Nephron (organoid): Measurements from ENCODE around the gene RFT1.

Experiments
- H3K27ac Mint-ChIP-seq, 3 experiments: 2 replicates each; pipeline ENCODE4 v1.8.0; 2020; ENCODE audit warnings: mixed read lengths in 3 of 3, mild to moderate bottlenecking in 2 of 3, moderate library complexity in 1 of 3
- H3K27me3 Mint-ChIP-seq: 2 replicates; pipeline ENCODE4 v1.8.0; 2021; ENCODE audit warnings: low read depth, mild to moderate bottlenecking, moderate library complexity, mixed read lengths
- H3K36me3 Mint-ChIP-seq: 2 replicates; pipeline ENCODE4 v1.8.0; 2020; ENCODE audit warnings: low read depth, mixed read lengths
- H3K4me1 Mint-ChIP-seq: 2 replicates; pipeline ENCODE4 v1.8.0; 2020; ENCODE audit warnings: mixed read lengths
- H3K4me3 Mint-ChIP-seq, 3 experiments: 2 replicates each; pipeline ENCODE4 v1.8.0; 2020; ENCODE audit warnings: mild to moderate bottlenecking in 3 of 3, mixed read lengths in 3 of 3, moderate library complexity in 2 of 3
- H3K9me3 Mint-ChIP-seq: 2 replicates; pipeline ENCODE4 v1.8.0; 2020; ENCODE audit warnings: mixed read lengths
- TF ChIP-seq, protein P1 (sequence below), 3 experiments: fragments of 200-600 bp; sonication (generic); IDR thresholded peaks; one replicate each; pipeline ENCODE4 v1.5.0; 2021; ENCODE audit warnings: antibody characterized with exemption in 3 of 3; ENCODE audit not compliant: unreplicated experiment in 3 of 3

Gene RFT1

DNA sequence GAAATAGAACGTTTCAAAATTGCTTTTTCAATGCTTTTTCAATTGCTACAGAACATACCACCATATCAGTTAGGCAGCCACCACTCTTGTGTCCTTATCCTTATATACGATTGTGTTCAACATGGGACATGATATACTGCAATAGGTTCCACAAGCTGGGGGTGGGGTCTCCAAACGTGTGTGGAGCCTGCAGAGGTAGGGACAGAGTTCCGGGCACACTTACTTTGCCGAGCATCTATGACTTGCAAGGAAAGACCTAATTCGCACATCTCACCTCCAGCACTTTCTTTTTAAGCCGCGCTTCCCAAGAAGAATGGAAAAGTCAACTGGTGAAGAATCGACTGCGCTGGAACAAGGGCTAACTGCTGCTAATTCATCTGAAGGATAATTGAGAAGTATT lies 44.8 kb downstream of the RFT1 start:
- Mint-ChIP-seq H3K27ac (no peak overlapping the region), H3K4me1 (no peaks in the 10 kb centered on the region), H3K36me3 (peaks cover 18% of the 10 kb centered on the region), H3K27me3 (peaks cover 8% of the 10 kb centered on the region), H3K4me3 (no peak overlapping the region), H3K9me3 (no peaks in the 10 kb centered on the region)
- TF ChIP-seq, protein P1, sequence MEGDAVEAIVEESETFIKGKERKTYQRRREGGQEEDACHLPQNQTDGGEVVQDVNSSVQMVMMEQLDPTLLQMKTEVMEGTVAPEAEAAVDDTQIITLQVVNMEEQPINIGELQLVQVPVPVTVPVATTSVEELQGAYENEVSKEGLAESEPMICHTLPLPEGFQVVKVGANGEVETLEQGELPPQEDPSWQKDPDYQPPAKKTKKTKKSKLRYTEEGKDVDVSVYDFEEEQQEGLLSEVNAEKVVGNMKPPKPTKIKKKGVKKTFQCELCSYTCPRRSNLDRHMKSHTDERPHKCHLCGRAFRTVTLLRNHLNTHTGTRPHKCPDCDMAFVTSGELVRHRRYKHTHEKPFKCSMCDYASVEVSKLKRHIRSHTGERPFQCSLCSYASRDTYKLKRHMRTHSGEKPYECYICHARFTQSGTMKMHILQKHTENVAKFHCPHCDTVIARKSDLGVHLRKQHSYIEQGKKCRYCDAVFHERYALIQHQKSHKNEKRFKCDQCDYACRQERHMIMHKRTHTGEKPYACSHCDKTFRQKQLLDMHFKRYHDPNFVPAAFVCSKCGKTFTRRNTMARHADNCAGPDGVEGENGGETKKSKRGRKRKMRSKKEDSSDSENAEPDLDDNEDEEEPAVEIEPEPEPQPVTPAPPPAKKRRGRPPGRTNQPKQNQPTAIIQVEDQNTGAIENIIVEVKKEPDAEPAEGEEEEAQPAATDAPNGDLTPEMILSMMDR (IDR thresholded peaks at IDR 0.05; ENCODE audit: unreplicated experiment in 3 of 3): no peak

DNA sequence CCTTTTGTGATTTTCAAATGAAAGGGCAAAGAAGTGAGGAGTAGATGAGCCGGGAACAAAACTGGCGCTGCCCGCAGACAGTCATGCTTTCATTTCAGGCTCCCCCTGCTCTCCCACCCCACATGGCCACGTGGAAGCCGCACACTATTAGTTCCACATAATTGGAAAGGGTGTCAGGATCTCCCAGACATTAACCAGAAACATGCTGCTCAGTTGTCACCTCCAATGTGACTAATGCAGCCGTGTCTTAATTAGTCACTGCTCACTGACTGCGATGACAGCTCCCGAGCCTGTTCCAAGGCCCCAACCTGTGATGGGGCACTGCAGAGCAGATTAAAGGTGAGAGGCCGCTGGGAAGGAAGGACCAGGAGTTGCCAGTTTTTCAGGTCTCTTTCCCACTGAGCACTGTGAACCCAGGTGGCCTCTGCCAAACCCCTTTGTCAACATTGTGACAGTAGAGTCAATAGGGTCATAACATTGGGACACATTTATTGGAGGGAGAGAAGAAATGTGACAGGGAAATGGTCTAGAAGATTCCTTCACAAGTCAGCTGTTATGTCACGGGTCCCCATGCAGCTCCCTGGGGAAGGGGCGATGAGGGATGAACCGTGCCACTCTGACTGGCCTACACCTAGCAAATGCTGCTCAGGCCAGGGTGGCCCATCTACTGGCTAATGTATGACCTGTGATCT lies 45.8 kb downstream of the RFT1 start:
- H3K27ac Mint-ChIP-seq: no peak overlapping the region
- H3K9me3 Mint-ChIP-seq: no peaks in the 10 kb centered on the region
- no peaks in the 10 kb centered on the region for H3K4me1 Mint-ChIP-seq
- peaks cover 8% of the 10 kb centered on the region for H3K27me3 Mint-ChIP-seq
- TF ChIP-seq, protein P1 (IDR thresholded peaks at IDR 0.05; ENCODE audit: unreplicated experiment in 3 of 3): no peak
- no peak overlapping the region for H3K4me3 Mint-ChIP-seq
- peaks cover 10% of the 10 kb centered on the region for H3K36me3 Mint-ChIP-seq

DNA sequence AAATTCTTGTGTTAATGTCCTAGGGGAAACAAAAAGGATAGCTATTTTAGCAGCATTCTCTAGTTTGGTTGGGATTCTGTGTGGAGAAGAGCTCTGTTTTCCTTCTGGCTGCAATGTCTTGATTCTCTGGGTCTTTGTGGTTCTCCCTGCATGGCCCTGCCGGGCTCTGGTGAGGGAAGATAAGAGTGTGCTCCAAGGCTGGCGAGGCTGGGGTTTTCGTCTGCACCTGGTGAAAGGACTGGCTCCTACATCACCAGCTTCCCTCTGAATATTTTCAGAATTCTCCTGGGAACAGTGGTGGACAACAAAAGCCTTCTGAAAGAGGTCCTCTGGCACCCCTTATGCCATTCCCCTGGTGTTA lies 46.3 kb downstream of the RFT1 start:
- no peaks in the 10 kb centered on the region for H3K9me3 Mint-ChIP-seq
- H3K27me3 Mint-ChIP-seq: peaks cover 8% of the 10 kb centered on the region
- H3K27ac Mint-ChIP-seq: no peak overlapping the region
- H3K36me3 Mint-ChIP-seq: peaks cover 10% of the 10 kb centered on the region
- no peaks in the 10 kb centered on the region for H3K4me1 Mint-ChIP-seq
- H3K4me3 Mint-ChIP-seq: no peak overlapping the region
- TF ChIP-seq, protein P1 (IDR thresholded peaks at IDR 0.05; ENCODE audit: unreplicated experiment in 3 of 3): no peak

DNA sequence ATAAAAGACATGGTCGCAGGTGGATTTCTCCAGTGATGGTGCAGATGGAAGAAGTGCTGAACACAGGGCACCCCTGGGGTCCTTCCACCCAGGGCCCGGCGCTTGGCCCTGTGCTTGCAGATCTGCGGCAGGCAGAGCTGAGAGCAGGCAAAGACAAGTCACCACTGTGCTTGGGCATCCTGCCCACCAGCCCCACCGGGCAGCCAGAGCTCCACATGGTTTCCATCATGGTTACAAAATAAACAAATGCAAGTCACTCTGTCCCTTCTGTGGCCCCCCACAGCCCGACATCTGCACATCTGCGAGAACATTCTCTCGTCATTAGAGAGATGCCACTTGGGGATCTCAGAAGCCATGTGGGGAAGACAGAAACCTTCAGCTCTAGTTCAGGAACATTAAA lies 46.7 kb downstream of the RFT1 start:
- Mint-ChIP-seq H3K9me3 (no peaks in the 10 kb centered on the region), H3K27me3 (peaks cover 8% of the 10 kb centered on the region), H3K36me3 (peaks cover 10% of the 10 kb centered on the region), H3K4me1 (no peaks in the 10 kb centered on the region), H3K27ac (no peak overlapping the region), H3K4me3 (no peak overlapping the region)
- TF ChIP-seq, protein P1 (IDR thresholded peaks at IDR 0.05; ENCODE audit: unreplicated experiment in 3 of 3): no peak

DNA sequence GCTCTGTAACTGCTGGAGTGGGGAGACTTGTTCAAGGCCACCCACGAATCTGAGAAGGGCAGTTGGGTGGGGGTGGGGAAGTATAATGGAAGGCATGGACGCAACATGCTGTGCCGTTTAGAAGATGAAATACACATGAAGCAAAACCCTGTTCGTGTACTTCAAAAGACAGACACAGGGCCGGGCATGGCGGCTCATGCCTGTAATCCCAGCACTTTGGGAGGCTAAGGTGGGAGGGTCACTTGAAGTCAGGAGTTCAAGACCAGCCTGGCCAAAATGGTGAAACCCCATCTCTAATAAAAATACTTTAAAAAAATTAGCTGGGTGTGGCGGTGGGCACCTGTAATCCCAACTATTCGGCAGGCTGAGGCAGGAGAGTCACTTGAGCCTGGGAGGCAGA lies 47.5 kb downstream of the RFT1 start:
- Mint-ChIP-seq H3K9me3 (no peaks in the 10 kb centered on the region), H3K27ac (no peak overlapping the region), H3K36me3 (peaks cover 5% of the 10 kb centered on the region), H3K4me1 (no peaks in the 10 kb centered on the region), H3K27me3 (peaks cover 8% of the 10 kb centered on the region), H3K4me3 (no peak overlapping the region)
- TF ChIP-seq, protein P1 (IDR thresholded peaks at IDR 0.05; ENCODE audit: unreplicated experiment in 3 of 3): no peak

DNA sequence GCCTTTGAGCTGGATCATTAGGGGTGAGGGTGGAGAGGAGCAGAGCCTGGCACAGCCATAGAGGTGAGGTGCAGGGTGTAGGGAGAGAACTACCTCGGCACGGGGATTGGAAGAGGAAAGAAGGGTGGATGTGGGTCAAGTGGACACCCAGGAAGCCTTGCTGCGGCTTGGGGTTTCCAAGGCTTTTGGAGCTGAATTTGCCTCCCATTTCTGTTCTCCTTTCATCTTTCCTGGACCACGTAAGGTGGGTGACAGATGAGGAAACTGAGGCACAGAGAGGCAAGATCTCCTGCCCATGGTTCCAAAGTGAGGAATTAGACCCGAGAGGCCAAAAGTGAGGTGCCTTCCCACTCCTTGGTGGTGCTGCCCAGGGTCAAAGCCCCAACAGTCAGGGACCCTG lies 48.9 kb downstream of the RFT1 start:
- TF ChIP-seq, protein P1 (IDR thresholded peaks at IDR 0.05; ENCODE audit: unreplicated experiment in 3 of 3): no peak
- Mint-ChIP-seq H3K36me3 (no peaks in the 10 kb centered on the region), H3K27me3 (peaks cover 8% of the 10 kb centered on the region), H3K4me3 (no peak overlapping the region), H3K27ac (no peak overlapping the region), H3K9me3 (no peaks in the 10 kb centered on the region), H3K4me1 (no peaks in the 10 kb centered on the region)
